HT-29 (cell line): Measurements from ENCODE around the gene SLAMF8. TPM values are rescaled to one million over a fixed set of nuclear protein-coding genes. Genes with fewer than 3 reads are reported as not detected.

ENCODE experiments used
- DNase-seq: peaks from one replicate; pipeline ENCODE4 v3.0.0-alpha.2; 2015; ENCODE audit warnings: low spot score
- total RNA-seq: library from RNA; depleted of rRNA; stranded (reverse); fragments of >200 nt; shearing (Covaris generic); gene quantifications from 2 replicates; pipeline ENCODE4 v1.2.3, GENCODE V29; 2014; rRNA removed

The SLAMF8 gene
- not detected in 2 replicates for total RNA-seq

DNA sequence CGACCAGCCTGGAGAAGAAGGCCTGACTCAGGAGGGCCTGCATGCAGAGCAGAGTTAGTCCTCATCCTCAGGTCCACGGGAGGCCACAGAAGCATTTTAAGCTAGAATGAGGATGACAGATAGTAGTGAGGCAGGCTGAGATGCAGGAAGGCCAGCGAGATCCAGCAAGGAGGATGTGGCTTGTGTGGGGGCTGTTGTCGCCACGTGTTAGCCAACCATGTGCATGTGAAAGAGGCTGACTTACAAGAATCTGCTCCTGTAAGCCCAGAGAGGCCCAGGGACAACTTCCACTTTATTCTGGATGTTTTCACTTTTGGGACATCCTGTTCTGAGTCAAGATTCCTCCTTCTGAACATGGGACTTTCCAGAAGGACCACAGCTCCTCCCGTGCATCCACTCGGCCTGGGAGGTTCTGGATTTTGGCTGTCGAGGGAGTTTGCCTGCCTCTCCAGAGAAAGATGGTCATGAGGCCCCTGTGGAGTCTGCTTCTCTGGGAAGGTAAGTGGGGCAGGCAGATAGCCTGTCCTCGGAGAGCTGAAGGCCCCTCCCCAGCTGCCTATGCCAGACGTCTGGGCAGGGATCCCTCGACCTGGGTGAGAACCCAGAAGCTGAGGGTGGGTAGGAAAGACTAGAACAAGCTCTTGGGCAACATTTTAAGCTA, at the start of gene SLAMF8:
Gene SLAMF8 (plus strand): TSS at position 433 of the 661 bp plus-strand sequence. CDS start 26 bp downstream, at position 459.
- DNase-seq = no peak

DNA sequence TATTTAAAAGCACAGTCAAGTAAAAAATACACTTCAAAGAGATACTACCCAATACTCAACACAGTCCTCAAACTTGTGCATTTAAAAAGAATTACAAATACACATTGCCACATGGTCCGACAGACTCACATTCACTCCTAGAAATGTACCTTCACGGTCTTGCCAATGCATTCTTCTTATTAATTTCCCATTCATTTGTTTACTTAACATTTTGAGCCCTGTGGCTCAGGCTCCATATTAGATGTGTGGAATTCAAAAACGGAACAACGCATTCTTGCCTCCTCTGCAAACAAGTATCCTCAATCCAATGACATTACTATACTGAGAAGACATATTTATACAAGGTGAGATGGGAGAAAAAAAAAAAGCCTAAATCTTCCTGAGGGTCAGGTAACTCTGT, 48.4 kb upstream of the SLAMF8 start:
- DNase-seq = no peak

DNA sequence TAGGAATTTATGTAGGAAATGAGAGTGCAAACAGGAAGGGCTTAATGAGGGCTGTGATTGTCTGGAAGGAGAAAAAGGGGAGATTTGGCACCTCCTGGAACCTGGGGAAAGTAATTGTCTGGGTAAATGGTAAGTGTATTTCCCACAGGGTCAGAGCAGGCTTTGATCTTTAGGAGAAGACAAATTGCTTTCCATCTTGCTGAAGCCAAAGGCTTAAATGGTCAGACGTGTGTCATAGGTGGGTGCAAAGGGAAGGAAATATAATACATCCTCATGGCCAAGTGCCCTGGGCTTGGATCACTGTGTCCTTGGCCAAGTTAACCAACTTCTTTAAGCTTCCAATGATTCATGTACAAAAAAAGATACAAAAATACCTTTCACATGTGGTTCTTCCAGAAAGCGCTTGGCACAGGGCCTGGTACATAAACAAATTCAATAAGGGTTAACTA, 47.2 kb upstream of the SLAMF8 start:
- DNase-seq = no peak

GRCh38 chr1:159780583-159781582, 45.8 kb upstream of the SLAMF8 start, which contains the start of gene DUSP23:
Gene DUSP23, plus strand, starts transcription at chr1:159780962. Its CDS starts 139 bp downstream, at chr1:159781101.
- DNase-seq = peak; percentile 98

- no peak for DNase-seq
Measured at GRCh38 chr1:159781992-159782391, 44.7 kb upstream of the SLAMF8 start.

GRCh38 chr1:159783724-159784123, 42.9 kb upstream of the SLAMF8 start:
- no peak for DNase-seq

DNA sequence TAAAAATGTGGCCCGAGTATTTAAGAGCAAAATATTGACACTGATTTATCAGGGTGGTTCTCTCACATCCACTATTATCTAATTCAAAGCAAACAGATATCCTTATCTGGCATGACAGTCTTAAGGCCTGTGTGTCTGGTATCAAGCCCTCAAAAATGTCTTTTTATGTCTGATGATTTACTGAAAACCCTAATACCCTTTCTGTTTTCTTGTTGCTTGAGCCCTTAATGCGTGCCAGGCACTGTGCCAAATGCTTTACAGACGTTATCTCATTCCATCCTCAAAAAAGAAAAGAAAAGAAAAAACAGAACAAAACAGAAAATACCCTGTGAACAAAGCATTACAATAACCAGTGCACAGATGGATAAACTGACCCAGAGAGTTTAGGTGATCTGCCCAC, 40.2 kb upstream of the SLAMF8 start:
- DNase-seq = no peak

GRCh38 chr1:159786966-159787365, 39.7 kb upstream of the SLAMF8 start:
- no peak for DNase-seq

GRCh38 chr1:159790237-159790917, 36.3 kb upstream of the SLAMF8 start:
- DNase-seq = peak; percentile 57

DNA sequence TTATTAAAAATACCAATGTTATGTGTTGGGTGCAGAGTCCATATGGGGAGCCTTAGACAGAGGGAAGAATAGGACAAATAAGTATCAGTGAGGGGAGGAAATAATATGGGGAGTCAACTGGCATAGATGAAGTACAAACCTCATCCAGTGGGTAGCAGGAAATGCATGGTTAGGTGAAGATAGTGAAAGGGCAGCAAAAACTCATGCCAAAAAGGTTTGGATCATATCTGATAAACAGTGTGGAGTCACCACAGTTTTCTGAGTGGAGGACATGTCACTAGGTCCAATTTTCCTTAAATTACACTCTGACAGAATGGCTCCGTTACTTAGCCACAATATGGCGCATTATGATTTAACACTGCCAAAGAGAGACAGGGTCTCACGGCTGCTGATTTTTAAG, 35.6 kb upstream of the SLAMF8 start:
- no peak for DNase-seq

DNA sequence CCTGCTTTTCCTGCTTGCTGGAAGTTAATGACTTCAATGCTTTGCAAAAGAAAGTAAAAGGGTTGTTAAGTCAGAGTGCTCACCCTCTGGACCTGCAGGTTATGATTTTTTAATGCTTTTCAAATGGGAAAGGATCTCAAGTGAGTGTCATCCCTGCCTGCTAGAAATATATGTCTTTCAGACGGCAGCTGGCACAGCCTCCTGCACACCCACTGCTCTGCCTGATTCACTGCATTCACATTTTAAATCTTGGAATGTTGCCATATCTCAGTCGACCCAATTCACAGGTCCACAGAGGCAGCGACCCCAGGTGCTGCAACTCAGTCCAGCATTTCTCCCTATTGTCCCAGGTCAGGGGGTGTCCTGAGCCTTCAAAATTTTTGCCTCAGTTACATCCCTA, 35.2 kb upstream of the SLAMF8 start:
- DNase-seq = no peak

DNA sequence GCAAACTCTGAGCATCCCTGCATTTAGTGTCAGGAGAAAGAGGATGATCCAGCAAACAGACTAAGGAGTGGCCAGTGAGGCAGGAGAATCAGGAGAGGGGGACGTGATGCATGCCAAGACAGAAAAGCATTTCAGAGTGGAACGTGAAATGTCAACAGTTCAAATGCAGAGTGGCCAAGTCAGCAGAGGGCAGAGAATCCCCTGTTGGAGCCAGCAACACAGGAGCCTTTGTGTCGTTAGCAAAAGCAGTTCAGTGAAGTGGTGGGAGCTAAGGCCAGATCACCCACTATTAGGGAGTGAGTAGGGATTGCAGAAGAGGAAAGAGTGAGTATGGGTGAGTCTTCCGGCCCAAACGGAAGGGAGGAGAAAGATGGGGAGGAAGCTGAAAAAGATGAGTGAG, 31.1 kb upstream of the SLAMF8 start:
- no peak for DNase-seq

DNA sequence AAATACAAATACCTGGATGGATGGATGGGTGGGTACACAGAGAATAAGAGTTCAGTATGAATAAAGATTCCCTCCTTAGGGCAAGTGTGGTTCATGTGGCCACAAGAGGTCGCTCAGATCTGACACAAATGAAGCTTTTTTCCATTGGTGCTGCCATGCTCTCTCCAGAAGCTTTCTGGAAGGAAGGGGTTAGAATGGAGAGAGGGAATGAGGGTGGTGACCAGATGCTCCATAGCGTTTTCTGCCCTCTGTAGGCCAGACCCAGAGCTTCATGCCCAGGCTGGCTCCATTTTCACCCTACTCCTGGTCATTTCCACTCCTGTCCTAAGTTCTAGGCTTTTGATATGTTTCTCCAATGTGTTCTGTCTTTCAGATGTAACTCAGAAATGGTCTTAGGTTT, 27.8 kb upstream of the SLAMF8 start:
- peak; percentile 90 for DNase-seq

DNA sequence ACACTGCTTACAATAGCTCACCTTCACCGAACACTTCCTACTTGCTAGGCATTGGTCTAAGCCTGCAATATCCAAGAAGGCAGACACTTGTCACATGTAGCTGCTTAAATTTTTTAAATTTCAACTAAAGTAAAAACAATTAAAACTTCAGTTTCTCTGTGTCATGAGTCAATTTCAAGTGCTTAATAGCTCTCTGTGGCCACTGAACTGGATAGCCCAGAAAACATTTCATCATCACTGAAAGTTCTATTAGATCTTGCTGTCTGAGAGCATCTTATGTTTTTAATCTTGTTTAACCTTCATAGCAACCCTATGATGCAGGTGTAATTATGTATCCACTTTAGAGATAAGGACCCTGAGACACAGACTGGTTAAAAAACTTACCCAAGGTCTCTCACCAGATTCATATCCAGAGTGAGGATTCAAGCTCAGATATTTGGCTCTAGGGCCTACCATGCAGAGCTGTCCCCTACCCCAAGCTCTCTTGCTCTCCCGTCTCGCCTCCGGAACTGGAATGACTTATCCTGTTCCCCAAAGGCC, 27.2 kb upstream of the SLAMF8 start:
- no peak for DNase-seq

- DNase-seq = no peak
Measured at GRCh38 chr1:159800177-159800930, 26.3 kb upstream of the SLAMF8 start.

DNA sequence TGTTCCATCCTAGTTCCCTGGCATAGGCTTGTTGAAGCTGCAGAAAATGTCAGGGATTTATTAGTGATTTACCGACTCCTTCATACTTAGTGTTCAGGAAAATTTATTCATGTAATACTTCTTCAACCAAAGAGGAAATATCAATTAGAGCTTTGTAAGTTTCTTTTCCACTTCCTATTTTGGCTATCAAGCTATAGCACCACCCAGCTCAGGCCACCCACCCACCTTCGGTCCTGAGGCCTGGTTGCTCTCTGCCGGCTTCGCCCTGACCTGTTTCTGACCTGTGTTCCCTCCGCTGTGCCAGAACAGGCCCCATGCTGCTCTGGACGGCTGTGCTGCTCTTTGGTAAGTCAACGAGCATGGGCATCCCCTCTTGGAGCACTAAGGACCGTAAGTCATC, 24.6 kb upstream of the SLAMF8 start, which contains the start of gene FCRL6:
Gene FCRL6 (plus strand): TSS at position 250 of the 400 bp plus-strand sequence. CDS start 65 bp downstream, at position 315.
- DNase-seq = no peak

DNA sequence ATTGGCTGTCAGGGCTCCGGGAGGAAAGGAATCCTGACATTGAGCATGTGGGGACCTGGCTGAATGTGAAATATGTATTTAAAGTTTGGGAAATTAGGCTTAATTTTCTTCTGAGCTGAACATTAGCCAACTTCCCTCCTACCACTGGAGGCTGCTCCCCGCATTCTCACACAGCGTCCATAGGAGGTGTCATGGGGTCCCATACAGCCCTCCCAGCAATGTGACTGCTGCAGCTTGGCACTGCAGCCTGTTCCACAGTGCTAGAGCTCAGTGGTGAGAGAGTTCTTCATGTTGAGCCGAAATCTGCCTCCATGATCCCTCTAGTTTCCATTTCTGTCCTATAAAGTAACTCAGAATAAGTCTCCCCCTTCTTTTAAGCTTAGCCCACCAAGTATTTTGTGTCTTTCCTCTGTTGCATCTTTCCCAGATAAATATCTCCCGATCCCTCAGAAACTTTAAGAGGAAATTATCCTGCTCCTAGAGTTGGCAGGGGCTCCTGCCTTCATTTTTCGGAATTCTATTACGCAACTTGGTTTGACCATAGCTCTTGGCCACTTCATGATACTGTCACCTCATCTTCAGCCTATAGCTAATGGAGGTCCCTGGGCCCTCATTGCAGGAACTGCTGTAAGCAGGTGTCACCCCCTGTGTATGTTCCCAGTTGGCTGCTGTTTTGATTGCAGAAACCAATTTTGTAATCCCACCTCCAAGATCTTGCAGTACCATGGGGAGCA, 22.6 kb upstream of the SLAMF8 start:
- no peak for DNase-seq

GRCh38 chr1:159804924-159805323, 21.7 kb upstream of the SLAMF8 start:
- DNase-seq = no peak

GRCh38 chr1:159815926-159816325, 10.7 kb upstream of the SLAMF8 start:
- no peak for DNase-seq
